WERI-Rb-1 (cell line): ENCODE measurements around the gene ROBO1.
"Not testable (repeated sequence)": the region's sequence is repeated elsewhere in the genome, so short reads cannot be mapped to it uniquely, and the experiment has no call there.

Source experiments
- DNase-seq: peaks from one replicate; pipeline ENCODE4 v3.0.0-alpha.2; 2020
- H3K27ac ChIP-seq: fragments of 250-450 bp; sonication (Bioruptor Pico); 2 replicates; pipeline ENCODE4 v1.5.1; 2020; ENCODE audit warnings: mild to moderate bottlenecking, moderate library complexity
- H3K27me3 ChIP-seq: fragments of 250-450 bp; sonication (Bioruptor Pico); 2 replicates; pipeline ENCODE4 v1.5.1; 2021; ENCODE audit warnings: mild to moderate bottlenecking, low read depth, moderate library complexity; ENCODE audit not compliant: insufficient read depth, severe bottlenecking
- H3K36me3 ChIP-seq: fragments of 250-450 bp; sonication (Bioruptor Pico); 2 replicates; pipeline ENCODE4 v1.5.1; 2020; ENCODE audit warnings: mild to moderate bottlenecking, moderate library complexity
- H3K4me3 ChIP-seq: 2 replicates; pipeline ENCODE4 v1.5.1; 2011; ENCODE audit warnings: low read depth, mild to moderate bottlenecking, control low read depth, low read length
- H3K9me3 ChIP-seq: fragments of 250-450 bp; sonication (Bioruptor Pico); 2 replicates; pipeline ENCODE4 v1.5.1; 2021; ENCODE audit warnings: mild to moderate bottlenecking, moderate library complexity; ENCODE audit not compliant: severe bottlenecking
- TF ChIP-seq, protein P1 (sequence below): IDR thresholded peaks from 2 replicates; pipeline ENCODE4 v1.5.1; 2011; ENCODE audit warnings: low read depth, mild to moderate bottlenecking, control low read depth, inconsistent platforms, low read length

Gene ROBO1

DNA sequence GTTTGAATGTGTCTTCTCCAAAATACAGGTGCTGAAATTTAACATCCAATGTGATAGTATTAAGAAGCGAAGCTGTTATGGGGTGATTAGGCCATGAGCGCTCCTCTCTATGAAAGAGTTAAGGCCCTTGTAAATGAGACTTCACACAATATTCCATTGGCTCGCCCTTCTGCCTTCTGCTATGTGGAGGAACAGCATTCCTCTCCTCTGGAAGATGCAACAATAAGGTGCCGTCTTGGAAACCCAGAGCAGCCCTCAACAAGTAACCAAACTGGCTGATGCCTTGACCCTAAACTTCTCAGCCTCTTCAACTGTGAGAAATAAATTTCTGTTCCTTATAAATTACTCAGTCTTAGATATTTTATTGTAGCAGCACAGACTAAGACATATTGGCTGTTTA is 874.6 kb downstream of the ROBO1 start:
- TF ChIP-seq, protein P1, sequence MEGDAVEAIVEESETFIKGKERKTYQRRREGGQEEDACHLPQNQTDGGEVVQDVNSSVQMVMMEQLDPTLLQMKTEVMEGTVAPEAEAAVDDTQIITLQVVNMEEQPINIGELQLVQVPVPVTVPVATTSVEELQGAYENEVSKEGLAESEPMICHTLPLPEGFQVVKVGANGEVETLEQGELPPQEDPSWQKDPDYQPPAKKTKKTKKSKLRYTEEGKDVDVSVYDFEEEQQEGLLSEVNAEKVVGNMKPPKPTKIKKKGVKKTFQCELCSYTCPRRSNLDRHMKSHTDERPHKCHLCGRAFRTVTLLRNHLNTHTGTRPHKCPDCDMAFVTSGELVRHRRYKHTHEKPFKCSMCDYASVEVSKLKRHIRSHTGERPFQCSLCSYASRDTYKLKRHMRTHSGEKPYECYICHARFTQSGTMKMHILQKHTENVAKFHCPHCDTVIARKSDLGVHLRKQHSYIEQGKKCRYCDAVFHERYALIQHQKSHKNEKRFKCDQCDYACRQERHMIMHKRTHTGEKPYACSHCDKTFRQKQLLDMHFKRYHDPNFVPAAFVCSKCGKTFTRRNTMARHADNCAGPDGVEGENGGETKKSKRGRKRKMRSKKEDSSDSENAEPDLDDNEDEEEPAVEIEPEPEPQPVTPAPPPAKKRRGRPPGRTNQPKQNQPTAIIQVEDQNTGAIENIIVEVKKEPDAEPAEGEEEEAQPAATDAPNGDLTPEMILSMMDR: no peak
- no peaks in the 10 kb centered on the region for H3K36me3 ChIP-seq
- no peaks in the 10 kb centered on the region for H3K9me3 ChIP-seq
- no peak overlapping the region for H3K27ac ChIP-seq
- H3K27me3 ChIP-seq: no peaks in the 10 kb centered on the region
- H3K4me3 ChIP-seq: no peak overlapping the region
- DNase-seq: no peak

GRCh38 chr3:78889348-78889747 is 878.5 kb downstream of the ROBO1 start:
- no peaks in the 10 kb centered on the region for H3K27me3 ChIP-seq
- H3K4me3 ChIP-seq: no peak overlapping the region
- DNase-seq: no peak
- H3K9me3 ChIP-seq: no peaks in the 10 kb centered on the region
- H3K27ac ChIP-seq: no peak overlapping the region
- TF ChIP-seq, protein P1: no peak
- H3K36me3 ChIP-seq: no peaks in the 10 kb centered on the region

DNA sequence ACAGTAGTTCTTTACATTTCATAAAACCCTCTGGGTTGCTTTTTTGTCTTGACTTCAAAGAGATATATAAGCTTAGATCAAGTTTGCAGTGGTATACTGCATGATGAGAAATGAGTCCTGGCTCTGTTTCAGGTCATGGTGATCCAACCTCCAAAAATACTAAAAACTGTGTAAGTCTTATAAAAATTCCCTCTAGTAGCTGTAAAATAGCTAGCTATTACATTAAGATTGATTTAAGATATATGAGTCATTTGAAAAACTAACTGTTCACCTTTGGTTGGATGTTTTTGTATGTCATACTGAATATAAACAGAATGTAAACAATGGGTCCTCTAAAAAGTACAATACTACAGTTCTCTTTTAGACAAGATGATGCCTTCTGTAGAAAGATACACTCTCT is 879.2 kb downstream of the ROBO1 start:
- DNase-seq: no peak
- Histone ChIP-seq H3K36me3 (no peaks in the 10 kb centered on the region), H3K27me3 (no peaks in the 10 kb centered on the region), H3K27ac (no peak overlapping the region), H3K9me3 (no peaks in the 10 kb centered on the region), H3K4me3 (no peak overlapping the region)
- TF ChIP-seq, protein P1: no peak

GRCh38 chr3:78887547-78888011 is 880.2 kb downstream of the ROBO1 start:
- TF ChIP-seq, protein P1: no peak
- no peak overlapping the region for H3K27ac ChIP-seq
- H3K36me3 ChIP-seq: no peaks in the 10 kb centered on the region
- DNase-seq: no peak
- H3K4me3 ChIP-seq: no peak overlapping the region
- H3K27me3 ChIP-seq: no peaks in the 10 kb centered on the region
- H3K9me3 ChIP-seq: no peaks in the 10 kb centered on the region

GRCh38 chr3:78887029-78887428 is 880.8 kb downstream of the ROBO1 start:
- Histone ChIP-seq H3K36me3 (no peaks in the 10 kb centered on the region), H3K4me3 (no peak overlapping the region), H3K27me3 (no peaks in the 10 kb centered on the region), H3K9me3 (no peaks in the 10 kb centered on the region), H3K27ac (no peak overlapping the region)
- TF ChIP-seq, protein P1: no peak
- DNase-seq: no peak

DNA sequence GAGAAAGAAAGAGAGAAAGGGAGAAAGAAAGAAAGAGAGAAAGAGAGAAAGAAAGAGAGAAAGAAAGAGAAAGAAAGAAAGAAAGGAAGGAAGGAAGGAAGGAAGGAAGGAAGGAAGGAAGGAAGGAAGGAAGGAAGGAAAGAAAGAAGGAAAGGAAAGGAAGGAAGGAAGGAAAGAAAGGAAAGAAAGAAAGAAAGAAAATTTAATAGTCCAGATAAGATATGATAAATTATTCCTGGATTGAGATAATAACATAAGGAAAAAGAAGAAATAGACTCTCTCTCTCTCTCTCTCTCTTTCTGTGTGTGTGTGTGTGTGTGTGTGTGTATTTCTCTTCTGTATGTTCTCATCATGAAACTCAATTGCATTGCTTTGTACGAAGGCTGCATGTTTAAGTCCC is 883.2 kb downstream of the ROBO1 start:
- H3K9me3 ChIP-seq, H3K4me3 ChIP-seq, H3K27ac ChIP-seq, DNase-seq, H3K27me3 ChIP-seq, H3K36me3 ChIP-seq: not testable (repeated sequence)
